GM19438 (cell line): ENCODE results near the gene KBTBD7.

Experiments
- ATAC-seq: cut with Tn5 transposase; IDR thresholded peaks from one replicate; pipeline ENCODE4 v1.9.1; 2021; ENCODE audit warnings: low read depth; ENCODE audit not compliant: unreplicated experiment

Gene KBTBD7, protein sequence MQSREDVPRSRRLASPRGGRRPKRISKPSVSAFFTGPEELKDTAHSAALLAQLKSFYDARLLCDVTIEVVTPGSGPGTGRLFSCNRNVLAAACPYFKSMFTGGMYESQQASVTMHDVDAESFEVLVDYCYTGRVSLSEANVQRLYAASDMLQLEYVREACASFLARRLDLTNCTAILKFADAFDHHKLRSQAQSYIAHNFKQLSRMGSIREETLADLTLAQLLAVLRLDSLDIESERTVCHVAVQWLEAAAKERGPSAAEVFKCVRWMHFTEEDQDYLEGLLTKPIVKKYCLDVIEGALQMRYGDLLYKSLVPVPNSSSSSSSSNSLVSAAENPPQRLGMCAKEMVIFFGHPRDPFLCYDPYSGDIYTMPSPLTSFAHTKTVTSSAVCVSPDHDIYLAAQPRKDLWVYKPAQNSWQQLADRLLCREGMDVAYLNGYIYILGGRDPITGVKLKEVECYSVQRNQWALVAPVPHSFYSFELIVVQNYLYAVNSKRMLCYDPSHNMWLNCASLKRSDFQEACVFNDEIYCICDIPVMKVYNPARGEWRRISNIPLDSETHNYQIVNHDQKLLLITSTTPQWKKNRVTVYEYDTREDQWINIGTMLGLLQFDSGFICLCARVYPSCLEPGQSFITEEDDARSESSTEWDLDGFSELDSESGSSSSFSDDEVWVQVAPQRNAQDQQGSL

DNA sequence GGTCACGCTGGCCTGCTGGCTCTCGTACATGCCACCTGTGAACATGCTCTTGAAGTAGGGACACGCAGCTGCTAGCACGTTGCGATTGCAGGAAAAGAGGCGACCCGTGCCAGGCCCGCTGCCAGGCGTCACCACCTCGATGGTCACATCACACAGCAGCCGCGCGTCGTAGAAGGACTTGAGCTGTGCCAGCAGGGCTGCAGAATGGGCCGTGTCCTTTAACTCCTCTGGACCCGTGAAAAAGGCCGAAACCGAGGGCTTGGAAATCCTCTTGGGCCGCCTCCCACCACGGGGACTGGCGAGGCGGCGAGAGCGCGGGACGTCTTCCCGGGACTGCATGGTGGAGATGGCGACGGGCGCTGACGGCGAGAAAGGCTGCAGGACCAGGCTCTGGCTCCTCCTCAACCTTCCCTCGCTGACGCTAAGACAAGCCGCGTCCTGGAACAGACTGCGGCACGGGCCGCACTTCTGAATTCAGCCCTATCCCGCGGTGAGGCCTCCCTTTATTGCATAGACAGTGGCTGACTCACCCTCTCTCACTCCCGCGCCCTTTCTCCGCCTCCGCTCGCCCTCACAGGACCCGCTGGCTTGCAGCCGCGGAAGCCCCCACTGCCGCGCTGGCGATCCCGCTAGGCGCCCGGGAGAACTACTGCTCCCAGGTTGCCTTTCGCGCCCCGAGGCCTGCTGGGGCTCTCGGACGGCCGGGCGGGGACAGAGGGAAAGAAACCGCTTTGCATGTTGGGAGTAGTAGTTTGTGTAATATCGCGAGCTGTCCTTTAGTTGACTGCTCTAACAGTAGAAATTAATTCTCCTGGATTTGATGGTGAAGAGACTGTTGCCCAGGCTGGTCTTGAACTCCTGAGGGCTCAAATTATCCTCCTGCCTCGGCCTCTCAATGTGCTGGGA lies at the start of gene KBTBD7:
Gene KBTBD7, minus strand, starts transcription at position 651 of the 906 bp plus-strand sequence. Its CDS starts 312 bp downstream, at position 339.
- peak; percentile 95 for ATAC-seq

DNA sequence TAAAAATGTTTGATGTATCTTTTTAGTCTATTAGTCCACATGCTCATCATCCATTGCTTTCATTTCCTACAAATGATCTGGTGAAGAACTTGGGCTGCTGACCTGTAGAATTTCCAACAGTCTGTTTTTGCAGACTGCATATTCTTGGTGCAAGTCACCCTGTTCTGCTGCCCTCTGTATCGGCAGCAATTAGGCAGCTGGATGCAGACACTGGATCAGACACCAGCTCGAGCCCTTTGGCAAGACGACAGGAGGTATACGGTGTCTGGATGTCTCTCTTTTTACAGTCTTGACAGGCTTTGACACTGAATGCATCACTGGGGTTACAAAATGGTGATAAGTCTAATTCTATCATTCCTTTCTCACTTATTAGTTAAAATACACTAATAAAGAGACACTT lies 47.3 kb upstream of the KBTBD7 start:
- ATAC-seq: no peak

DNA sequence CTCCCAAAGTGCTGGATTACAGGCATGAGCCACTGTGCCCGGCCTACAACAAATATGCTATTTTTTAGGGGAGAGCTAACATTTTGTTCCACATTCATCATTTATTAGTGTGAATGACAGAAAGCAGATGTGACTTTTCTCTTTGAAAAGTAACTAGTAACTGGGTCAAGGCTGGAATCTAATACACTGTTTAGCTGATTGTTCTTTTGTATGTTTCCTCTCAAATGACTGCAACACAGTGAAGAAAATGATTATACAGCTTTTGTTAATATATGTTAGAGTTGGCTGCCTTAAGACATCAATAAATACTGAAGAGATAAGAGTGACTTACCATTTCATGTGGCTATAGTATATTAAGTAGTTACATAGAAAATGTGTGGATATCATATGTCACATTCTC lies 42.0 kb upstream of the KBTBD7 start:
- no peak for ATAC-seq

DNA sequence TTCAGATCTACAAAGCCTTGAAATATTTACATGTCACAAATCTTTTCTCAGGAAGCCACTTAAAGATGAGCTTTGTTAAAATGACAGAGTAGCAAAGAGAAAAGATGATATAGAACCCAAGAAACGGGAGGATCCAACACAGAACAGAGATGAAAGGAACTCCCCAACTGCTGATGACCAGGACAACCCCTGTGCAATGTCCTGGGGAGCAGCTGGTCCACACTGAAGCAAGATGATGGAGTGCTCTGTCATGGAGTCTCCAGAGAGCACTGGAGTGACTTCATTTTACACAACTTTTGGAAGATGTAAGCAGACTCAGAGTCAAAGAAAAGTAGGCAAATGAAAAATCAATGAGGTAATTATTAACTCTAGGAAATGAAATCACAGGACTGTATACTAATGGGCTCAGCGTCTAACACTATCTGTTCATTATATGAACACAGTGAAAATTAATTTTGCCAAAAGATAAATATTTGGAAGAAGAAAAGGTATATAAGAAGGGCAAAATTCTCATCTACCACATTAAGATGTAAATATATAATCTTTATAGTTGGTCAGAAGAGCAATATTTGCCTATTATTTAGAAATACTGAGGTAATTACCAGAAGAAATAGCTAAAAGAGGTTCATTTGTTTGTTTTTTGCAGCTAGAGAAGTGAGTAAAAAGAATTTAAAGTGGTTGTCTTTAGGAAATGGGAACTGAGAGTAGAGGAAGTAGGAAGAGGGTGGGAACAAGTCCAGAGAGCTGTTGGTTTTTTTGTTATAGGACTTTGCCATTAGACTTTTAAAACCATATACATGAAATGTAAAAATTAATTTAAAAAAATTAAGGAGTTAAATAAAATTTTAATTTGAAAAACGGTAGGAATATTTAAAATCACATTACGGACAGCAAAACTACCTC lies 38.5 kb upstream of the KBTBD7 start:
- no peak for ATAC-seq

DNA sequence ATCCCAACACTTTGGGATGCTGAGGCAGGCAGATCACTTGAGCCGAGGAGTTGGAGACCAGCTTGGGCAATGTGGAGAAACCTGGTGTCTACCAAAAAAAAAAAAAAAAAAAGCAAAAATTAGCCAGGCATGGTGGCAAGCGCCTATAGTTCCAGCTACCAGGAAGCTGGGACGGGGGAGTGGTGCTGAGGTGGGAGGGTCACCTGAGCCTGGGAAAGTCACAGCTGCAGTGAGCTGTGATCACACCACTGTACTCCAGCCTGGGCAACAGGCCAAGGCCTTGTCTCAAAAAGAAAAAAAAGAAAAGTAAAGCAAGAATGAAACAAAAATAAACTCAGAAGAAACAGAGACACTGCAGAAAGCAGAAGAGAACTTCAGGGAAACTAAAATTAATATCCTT lies 37.4 kb upstream of the KBTBD7 start:
- no peak for ATAC-seq

DNA sequence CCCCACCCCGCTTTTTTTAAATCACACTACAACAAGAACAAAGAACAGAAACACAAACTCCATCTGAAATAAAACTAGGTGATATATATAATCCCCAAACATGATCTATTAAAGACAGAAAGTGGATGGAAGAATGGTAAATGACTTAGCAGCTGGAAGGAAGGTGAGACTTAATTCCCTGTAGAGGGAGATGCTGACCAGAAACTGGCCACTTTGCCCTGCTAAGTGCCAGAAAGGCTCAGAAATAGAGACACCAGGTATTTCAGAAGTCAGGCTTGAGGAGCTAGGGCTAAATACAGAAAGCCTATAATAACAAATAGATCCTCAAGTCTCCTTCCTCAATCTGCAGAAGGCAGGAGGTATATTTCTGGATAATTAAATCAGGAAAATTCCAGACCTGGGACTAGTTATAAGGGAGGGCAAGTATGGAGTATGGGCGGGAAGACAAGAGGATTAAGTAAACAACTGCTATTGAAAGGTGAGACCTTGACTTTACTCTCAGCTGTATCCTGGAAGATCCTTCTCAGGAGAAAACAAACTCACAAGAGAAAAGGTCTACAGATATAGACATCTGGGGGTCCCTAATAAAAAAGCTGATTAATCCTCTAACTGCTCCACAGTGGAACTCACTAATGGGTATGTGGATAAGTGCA lies 36.8 kb upstream of the KBTBD7 start:
- no peak for ATAC-seq

DNA sequence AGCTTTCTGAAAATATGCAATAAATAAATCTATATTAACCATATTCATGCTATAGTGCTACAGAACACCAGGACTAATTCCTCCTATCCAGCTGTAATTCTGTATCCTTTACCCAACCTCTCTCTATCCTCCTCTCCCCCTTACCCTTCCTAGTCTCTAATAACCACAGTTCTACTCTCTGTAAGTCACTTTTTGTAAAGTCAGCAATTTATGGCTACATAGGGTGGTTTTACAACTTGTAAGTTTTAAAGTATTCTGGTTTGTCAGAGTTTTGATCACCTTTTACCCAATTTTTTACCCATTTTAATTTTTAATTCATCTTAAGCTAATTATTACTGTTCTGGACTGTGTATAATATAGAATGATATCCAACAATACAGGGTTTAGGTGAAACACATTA lies 35.0 kb upstream of the KBTBD7 start:
- ATAC-seq: no peak

DNA sequence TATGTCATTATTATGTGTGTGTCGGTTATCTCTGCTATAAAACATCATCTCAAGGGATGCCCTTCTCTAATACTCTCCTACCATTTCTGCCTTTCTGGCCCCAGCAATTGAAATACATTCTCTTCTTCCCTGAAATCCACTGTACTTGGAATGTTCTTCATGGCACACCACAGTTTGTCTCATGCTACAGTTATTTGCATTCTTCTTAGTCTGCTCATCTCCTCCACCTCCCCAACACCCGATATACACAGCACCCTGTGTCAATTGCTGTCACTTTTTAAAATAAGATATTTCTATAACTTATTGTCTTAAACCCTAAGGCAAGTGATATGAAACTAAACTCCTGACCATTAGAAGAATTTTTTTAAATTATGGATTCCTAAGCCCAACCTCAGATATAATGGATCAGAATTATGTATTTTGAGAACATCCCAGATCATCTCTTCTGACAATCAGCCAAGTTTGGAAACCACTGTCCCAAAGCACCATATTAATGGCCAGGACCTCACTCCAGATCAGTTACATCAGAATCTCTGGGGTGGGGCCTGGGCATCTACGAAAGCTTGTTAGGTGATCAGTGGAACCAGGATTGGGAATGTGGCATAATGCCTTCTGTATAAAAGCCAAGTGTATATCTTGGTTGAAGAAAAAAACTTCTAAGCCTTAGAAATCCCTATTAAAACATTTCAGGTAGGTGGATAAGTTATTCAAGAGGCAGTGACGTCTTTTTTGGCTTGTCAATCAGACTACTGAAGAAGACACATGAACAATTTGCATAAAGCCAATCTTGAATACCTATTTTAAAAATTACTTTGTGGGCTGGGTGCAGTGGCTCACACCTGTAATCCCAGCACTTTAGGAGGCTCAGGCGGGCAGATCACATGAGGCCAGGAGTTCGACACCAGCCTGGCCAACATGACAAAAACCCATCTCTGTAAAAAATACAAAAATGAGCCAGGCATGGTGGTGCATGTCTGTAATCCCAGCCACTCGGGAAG lies 30.0 kb upstream of the KBTBD7 start:
- ATAC-seq: no peak

DNA sequence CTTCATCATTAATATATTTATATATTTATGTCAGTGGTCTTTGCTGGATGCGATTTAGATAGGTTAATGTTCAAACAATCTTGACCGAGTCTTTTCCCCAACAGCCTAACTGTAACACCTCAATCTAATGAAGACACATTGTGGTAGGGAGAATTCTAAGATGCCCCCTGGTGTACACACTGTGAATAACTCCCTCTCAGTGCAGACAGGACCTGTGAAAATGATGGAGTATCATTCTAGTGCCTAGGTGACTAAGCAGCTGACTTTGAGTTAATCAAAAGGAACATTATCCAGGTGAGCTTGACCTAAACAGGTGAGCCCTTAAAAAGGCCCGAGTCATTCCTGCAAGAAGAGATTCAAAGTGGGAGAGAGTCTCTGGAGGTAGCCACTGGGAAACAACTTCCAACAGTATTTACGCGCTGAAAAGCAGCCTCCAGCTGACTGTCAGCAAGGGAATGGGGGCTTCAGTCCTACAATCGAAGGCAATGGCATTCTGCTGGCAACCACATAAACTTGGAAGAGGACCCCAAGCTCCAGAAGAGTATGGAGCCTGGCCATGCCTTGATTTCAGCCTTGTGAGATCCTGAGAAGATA lies 28.0 kb upstream of the KBTBD7 start:
- no peak for ATAC-seq

DNA sequence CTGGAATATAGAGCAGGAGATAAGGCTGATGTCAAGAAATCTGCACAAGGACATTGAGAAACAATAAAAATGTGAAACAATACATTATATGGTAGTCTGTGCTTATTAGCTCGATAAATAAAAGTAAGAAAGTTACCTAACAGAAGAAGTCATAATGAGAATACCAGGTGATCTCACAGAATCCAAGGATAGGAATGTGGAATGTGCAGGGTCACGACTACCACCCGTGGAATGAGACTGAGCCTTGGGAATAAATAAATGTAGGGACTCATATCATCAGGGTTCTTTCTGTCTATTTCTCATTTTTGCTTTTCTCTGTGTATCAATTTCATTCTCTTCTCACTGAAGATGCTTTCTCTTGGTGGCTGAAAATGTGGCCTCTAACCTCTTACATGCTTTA lies 26.0 kb upstream of the KBTBD7 start:
- no peak for ATAC-seq

DNA sequence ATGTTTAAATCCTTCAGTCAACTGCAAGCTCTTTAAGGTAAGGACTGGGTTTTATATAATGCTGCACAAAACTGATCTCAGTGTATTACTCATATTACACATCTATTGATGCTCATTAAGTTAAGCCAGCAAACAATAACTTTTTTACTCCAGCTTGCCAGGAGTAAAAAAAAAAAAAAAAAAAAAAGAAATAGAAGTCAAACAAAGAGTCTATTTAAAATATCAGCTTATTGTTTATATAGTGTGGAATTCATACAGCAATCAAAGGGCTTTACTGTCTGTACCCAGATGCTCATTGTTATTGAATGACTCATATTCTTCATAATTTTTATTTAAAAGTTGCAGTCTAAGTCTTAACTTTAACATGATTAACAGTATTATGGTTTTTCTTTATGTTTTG lies 21.8 kb upstream of the KBTBD7 start:
- no peak for ATAC-seq

DNA sequence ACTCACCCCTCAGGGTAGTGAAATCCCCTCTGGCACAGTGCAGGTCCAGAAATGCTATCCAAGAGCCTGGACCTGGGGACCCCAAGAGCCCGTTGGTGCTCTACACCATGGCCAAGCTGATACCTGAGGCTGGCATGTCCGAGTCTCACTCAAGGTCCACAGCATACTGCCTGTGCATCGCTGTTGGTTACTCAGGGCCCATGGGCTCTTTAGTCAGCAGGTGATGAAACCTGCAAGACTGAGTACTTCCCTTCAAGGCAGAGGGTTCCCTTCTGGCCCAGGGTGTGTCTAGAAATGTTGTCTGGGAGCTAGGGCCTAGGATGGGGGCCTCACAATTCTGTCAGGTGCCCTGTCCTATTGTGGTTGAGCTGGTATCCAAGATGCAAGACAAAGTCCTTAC lies 19.6 kb upstream of the KBTBD7 start:
- ATAC-seq: no peak

DNA sequence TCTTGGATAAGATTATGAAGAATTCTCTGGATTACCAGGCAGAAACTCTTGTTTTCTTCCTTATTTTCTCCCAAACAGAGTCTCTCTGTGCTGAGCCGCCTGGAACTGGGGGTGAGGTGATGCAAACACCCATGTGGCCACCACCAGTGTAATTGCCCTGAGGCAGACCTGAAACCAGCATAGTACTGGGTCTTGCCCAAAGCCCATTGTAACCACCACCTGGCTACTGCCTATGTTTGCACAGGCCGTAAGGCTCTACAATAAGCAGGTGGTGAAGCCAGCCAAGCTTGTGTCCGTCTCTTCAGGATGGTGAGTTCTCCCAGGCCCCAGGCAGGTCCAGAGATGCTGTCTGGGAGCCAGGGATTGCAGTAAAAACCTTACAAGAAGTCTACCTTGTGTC lies 18.9 kb upstream of the KBTBD7 start:
- no peak for ATAC-seq

DNA sequence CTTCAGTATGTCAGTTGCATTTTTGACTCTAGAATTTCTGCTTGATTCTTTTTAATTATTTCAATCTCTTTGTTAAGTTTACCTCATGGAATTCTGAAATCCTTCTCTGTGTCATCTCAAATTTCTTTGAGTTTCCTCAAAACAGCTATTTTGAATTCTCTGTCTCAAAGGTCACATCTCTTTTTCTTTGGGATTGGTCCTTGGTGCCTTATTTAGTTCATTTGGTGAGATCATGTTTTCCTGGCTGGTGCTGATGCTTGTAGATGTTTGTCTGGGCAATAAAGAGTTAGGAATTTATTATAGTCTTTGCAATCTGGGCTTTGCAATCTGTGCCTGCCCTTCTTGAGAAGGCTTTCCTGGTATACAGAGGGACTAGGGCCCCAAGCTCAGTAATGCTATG lies 18.5 kb upstream of the KBTBD7 start:
- no peak for ATAC-seq

DNA sequence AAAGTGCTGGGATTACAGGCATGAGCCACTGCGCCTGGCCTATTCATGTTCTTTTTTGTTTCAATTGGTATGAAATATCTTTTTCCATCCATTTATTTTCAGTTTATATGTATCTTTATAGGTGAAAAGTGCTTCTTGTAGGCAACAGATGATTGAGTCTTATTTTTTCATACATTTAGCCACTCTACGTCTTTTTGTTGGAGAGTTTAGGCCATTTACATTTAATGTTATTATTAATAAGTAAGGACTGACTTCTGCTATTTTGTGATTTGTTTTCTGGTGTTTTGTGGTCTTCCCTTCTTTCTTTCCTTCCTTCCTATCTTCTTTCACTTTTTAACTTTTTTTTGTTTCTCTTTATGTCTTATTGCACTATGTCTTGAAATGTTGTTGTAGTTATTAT lies 16.7 kb upstream of the KBTBD7 start:
- no peak for ATAC-seq

DNA sequence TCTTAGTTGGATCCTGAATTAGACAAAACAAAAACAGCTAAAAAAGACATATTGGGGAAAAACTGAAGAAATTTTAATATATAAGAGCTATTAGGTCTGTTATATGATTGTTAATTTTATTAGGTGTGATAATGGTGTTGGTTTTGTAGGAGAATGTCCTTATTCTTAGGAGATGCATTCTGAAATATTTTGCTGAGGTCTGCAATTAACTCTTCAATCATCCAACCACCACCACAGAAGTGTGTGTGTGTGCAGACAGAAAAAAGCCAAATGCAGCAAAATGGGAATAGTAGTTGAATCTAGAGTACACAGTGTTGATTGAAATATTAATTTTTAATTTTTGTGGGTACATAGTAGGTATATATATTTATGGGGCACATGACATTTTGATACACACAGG lies 12.1 kb upstream of the KBTBD7 start:
- no peak for ATAC-seq

DNA sequence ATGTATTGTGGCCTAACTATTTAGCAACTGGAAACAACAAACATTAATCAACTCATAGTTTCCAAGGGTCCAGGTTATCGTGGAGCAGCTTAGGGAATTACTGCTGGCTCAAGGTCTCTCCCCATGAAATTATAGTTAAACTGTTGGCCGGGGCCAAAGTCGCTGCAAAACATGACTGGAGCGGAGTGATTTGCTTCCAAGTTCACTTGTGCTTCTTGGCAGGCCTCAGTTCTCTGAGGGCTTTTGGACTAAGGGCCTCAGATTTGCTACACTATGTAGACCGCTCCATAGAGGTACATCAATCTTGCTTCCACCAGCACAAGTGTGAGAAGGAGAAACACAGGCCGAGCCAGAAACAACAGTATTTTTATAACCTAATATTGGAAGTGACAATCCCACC lies 9.4 kb upstream of the KBTBD7 start:
- no peak for ATAC-seq

DNA sequence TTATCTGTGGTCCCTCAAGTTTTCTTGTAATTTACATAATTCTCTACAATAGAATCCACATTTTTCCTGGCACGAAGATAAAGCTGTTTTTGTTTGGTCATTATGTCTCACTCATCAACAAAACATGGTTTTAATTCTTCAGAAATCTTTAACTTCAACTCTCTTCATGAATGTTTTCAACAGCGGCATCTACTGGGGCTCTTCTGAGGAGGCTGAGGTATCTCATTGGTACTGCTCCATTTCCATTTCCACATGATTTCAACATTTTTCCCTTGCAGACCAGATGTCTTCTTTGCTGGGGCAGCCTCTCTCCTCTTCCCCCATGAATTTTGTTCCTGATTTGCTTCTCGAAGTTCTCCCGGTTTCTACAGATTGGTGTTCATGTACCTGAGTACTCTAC lies 5.8 kb upstream of the KBTBD7 start:
- ATAC-seq: no peak
